ENCODE results near the gene HSD11B1. TPM values are rescaled to one million over a fixed set of nuclear protein-coding genes. Genes with fewer than 3 reads are reported as not detected.
A peak's percentile ranks its signal among the peaks of the same experiment; 100 is the strongest.

The HSD11B1 gene
- total RNA-seq, 6 experiments from 2014 or later, result 281 to 749 (median 512) TPM

DNA sequence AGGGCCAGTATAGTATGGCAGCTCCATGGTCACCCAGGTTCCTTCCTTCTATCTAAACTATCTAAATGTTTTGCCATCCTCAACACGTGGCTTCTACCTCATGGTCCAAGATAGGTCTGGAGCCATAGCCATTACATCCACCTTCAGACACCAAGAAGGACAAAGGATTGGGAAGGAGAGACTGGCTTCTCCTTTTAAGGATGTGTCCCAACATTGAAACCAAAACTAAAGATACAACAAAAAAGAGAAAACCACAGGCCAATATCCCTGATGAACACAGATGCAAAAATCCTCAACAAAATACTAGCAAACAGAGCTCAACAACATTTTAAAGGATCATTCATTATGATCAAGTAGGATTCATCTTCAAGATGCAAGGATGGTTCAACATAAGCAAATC lies 24.8 kb downstream of the HSD11B1 start:
- ATAC-seq (no peak), DNase-seq (no peak)
- intact Hi-C loops (cut with DNase I), result no loop called here
- Histone ChIP-seq H3K27ac (no peak overlapping the region), H3K9me3 (no peaks in the 10 kb centered on the region), H3K36me3 (peaks cover 0 to 13% (median 5%) of the 10 kb centered on the region in 4 donors), H3K4me3 (no peak overlapping the region), H3K27me3 (no peaks in the 10 kb centered on the region), H3K4me1 (peaks cover 0 to 42% (median 11%) of the 10 kb centered on the region in 4 donors)
- WGBS (ENCODE audit: insufficient coverage, low coverage, low lambda C conversion rate, missing lambda C conversion rate), result 64% methylated on average over 1 of the region's 1 CpG
- no peak for TF ChIP-seq POLR2A (IDR thresholded peaks at IDR 0.05)
- no peak for TF ChIP-seq CTCF (IDR thresholded peaks at IDR 0.05)

GRCh38 chr1:209732725-209733124 lies 28.1 kb downstream of the HSD11B1 start:
- DNase-seq (no peak), ATAC-seq (peak; percentile 76 to 94 (median 87))
- Histone ChIP-seq H3K9me3 (no peaks in the 10 kb centered on the region), H3K4me1 (peaks cover 0 to 41% (median 4%) of the 10 kb centered on the region in 4 donors), H3K27ac (peak overlapping the region in 2 of 3 donors; percentile 53 to 78), H3K36me3 (peaks cover 0 to 22% (median 6%) of the 10 kb centered on the region in 4 donors), H3K27me3 (no peaks in the 10 kb centered on the region), H3K4me3 (no peak overlapping the region)
- intact Hi-C loops (cut with DNase I), result no loop called here
- TF ChIP-seq CTCF (IDR thresholded peaks at IDR 0.05) (no peak), POLR2A (IDR thresholded peaks at IDR 0.05) (no peak)
- 33% methylated on average over 1 of the region's 1 CpG for WGBS (ENCODE audit: insufficient coverage, low coverage, low lambda C conversion rate, missing lambda C conversion rate)

GRCh38 chr1:209733409-209734192 lies 29.0 kb downstream of the HSD11B1 start:
- TF ChIP-seq CTCF (IDR thresholded peaks at IDR 0.05), result no peak
- TF ChIP-seq POLR2A (IDR thresholded peaks at IDR 0.05), result no peak
- Histone ChIP-seq H3K9me3 (no peaks in the 10 kb centered on the region), H3K27me3 (no peaks in the 10 kb centered on the region), H3K27ac (peak overlapping the region in 2 of 3 donors; percentile 53 to 78), H3K4me1 (peaks cover 0 to 34% (median 4%) of the 10 kb centered on the region in 4 donors), H3K36me3 (peaks cover 0 to 22% (median 6%) of the 10 kb centered on the region in 4 donors), H3K4me3 (no peak overlapping the region)
- 68% methylated on average over 3 of the region's 3 CpGs for WGBS (ENCODE audit: insufficient coverage, low coverage, low lambda C conversion rate, missing lambda C conversion rate)
- intact Hi-C loops (cut with DNase I), result no loop called here
- DNase-seq (no peak), ATAC-seq (peak in 2 of 4 donors; percentile 9 to 26)

- DNase-seq (no peak), ATAC-seq (no peak)
- Histone ChIP-seq H3K4me1 (peaks cover 0 to 33% (median 9%) of the 10 kb centered on the region in 4 donors), H3K27me3 (no peaks in the 10 kb centered on the region), H3K9me3 (no peaks in the 10 kb centered on the region), H3K36me3 (peaks cover 0 to 22% (median 6%) of the 10 kb centered on the region in 4 donors), H3K27ac (peak overlapping the region in 2 of 3 donors; percentile 13 to 47), H3K4me3 (no peak overlapping the region)
- intact Hi-C loops (cut with DNase I), result no loop called here
- TF ChIP-seq CTCF (IDR thresholded peaks at IDR 0.05), result no peak
- no peak for TF ChIP-seq POLR2A (IDR thresholded peaks at IDR 0.05)
- WGBS (ENCODE audit: insufficient coverage, low coverage, low lambda C conversion rate, missing lambda C conversion rate), result 41% methylated on average over 3 of the region's 3 CpGs
Observed at GRCh38 chr1:209736490-209737117, 32.0 kb downstream of the HSD11B1 start.
